Measurements from ENCODE around the gene TASOR. TPM values are rescaled to one million over a fixed set of nuclear protein-coding genes. Genes with fewer than 3 reads are reported as not detected.
"Not testable (repeated sequence)": the region's sequence is repeated elsewhere in the genome, so short reads cannot be mapped to it uniquely, and the experiment has no call there.

TASOR gene
- total RNA-seq, 4 donors from 2014 or later, result 59.2 to 204 (median 85.2) TPM

DNA sequence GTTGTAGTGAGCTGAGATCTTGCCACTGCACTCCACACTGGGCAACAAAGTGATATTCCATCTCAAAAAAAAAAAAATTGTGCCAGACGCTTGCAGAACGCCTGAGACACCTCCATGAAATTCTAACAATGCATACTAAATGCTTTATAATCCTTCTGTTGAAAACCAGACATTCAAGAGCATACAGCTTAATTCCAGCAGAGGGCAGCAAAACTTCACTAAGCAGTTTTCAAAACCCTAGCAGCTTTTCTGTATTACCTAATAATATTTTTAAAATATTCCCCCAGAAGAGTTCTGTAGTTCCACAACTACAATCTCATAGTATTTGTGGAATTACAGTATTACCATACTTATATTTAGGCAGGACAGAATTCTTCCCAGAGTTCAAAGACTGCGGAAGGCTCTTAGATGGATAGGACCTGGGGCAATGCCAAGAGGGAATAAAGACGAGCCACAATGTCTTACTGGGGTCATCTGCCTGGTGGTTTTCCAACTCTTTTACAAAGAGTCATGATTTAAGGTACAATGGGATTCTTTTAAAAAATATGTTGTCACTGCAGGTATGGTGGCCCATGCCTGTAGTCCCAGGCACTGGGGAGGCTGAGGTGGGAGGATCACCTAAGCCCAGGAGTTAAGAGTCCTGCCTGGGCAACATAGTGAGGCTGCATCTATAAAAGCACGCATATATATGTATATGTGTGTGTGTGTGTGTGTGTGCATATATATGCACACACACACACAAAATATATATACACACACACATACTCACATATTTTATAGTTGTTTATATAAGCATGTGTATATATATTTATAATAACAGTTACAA lies 19.6 kb upstream of the TASOR start:
- Histone ChIP-seq H3K9me3 (no peaks in the 10 kb centered on the region), H3K36me3 (no peaks in the 10 kb centered on the region), H3K27me3 (no peaks in the 10 kb centered on the region), H3K4me1 (no peaks in the 10 kb centered on the region), H3K4me3 (no peak overlapping the region), H3K27ac (peak overlapping the region in 1 of 2 donors; percentile 2)
- intact Hi-C loops (cut with DNase I; ENCODE audit: low total_unique reads), result loop anchor here (5.0 kb wide), 2 partner anchors 100 to 285 kb away; partner anchors contain the start of gene ARHGEF3
- no peak for TF ChIP-seq POLR2A (IDR thresholded peaks at IDR 0.05)
- TF ChIP-seq, protein P1, sequence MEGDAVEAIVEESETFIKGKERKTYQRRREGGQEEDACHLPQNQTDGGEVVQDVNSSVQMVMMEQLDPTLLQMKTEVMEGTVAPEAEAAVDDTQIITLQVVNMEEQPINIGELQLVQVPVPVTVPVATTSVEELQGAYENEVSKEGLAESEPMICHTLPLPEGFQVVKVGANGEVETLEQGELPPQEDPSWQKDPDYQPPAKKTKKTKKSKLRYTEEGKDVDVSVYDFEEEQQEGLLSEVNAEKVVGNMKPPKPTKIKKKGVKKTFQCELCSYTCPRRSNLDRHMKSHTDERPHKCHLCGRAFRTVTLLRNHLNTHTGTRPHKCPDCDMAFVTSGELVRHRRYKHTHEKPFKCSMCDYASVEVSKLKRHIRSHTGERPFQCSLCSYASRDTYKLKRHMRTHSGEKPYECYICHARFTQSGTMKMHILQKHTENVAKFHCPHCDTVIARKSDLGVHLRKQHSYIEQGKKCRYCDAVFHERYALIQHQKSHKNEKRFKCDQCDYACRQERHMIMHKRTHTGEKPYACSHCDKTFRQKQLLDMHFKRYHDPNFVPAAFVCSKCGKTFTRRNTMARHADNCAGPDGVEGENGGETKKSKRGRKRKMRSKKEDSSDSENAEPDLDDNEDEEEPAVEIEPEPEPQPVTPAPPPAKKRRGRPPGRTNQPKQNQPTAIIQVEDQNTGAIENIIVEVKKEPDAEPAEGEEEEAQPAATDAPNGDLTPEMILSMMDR (IDR thresholded peaks at IDR 0.05), result peak; percentile 86 to 96 (median 89)
- peak in 1 of 2 donors; percentile 68 for DNase-seq

DNA sequence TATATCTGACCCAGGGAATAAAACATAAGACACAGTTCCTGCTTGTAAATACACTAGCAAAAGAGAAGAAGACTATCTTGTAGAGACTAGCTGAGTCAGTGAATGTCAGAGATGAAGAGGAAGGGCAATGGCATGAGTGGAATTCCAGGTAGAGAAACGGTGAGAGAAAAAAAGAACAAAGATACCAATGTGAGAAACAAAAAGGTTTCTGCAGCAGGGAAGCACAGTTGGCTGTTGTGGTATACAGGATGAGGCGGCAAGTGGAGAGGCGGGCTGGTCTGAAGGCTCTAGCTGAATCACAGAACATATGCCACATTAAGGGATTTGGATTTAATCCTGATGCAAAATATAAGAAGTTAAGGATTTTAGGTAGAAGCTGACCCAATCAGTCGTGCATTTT lies 17.1 kb upstream of the TASOR start:
- Histone ChIP-seq H3K9me3 (no peaks in the 10 kb centered on the region), H3K27me3 (no peaks in the 10 kb centered on the region), H3K27ac (no peak overlapping the region), H3K4me1 (no peaks in the 10 kb centered on the region), H3K4me3 (no peak overlapping the region), H3K36me3 (no peaks in the 10 kb centered on the region)
- no peak for TF ChIP-seq POLR2A (IDR thresholded peaks at IDR 0.05)
- TF ChIP-seq, protein P1 (IDR thresholded peaks at IDR 0.05), result no peak
- intact Hi-C loops (cut with DNase I; ENCODE audit: low total_unique reads), result loop anchor here (5.0 kb wide), 2 partner anchors 102 to 287 kb away; partner anchors contain the start of gene ARHGEF3
- DNase-seq, result no peak

DNA sequence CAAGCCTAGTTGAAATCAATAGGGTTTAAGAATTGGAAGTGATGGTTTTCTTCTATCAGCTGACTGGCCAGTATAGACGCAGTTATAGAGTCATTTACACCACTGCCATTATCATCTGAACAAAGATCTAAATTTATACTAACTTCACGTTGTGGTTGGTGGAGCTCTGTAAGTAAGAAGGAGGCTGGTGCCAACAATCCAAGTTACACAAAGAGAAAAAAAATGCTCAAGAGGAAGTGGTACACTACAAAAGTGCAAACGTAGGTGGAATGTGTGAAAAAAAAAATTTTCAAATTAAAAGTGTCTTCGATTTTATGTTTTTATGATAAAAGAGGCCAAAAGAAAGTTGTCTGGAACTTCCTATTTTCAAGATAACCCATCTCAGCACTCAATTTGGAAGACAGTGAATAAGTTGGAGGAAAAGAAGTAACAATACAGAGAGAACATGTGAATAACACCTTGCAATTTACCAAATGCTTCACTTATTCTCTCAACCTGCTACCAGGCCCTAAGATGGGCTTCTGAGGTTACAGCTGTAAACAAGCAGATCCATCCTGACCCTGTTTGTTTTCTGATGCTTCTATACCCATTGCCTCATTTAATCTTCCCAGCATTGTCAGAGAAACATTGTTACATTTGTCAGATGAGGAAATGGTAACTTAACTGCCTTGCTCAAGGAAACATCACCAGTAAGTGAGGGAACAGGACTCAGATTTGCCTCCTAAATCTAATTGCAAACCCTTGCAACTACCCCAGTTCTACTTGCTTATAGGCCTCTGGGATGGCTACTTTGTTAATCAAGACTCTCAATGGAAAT lies 12.0 kb upstream of the TASOR start:
- Histone ChIP-seq H3K27ac (no peak overlapping the region), H3K4me1 (no peaks in the 10 kb centered on the region), H3K9me3 (no peaks in the 10 kb centered on the region), H3K36me3 (no peaks in the 10 kb centered on the region), H3K27me3 (no peaks in the 10 kb centered on the region), H3K4me3 (no peak overlapping the region)
- no peak for DNase-seq
- TF ChIP-seq, protein P1 (IDR thresholded peaks at IDR 0.05), result no peak
- TF ChIP-seq POLR2A (IDR thresholded peaks at IDR 0.05), result no peak
- intact Hi-C loops (cut with DNase I; ENCODE audit: low total_unique reads), result no loop called here

DNA sequence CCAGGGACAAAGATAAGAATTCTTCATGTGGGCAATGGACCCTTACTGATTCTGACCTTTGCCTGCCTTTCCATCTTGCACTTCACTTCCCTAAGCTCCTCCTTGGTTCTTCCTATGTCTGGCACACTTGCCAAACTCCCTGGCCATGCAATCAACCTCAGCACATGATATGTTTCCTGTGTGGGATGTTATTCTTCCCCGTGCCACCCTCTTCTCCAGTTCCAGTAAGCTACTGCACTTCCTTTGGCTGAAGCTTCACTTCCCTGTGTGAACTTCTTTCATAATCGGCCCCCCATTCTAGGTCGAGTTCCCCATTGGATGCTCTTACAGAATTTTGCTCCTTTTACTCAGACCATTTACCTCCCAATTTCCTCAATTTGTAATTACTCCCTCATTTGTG lies 10.7 kb upstream of the TASOR start:
- no peaks in the 10 kb centered on the region for H3K4me1 ChIP-seq
- DNase-seq, result no peak
- TF ChIP-seq, protein P1 (IDR thresholded peaks at IDR 0.05), result no peak
- TF ChIP-seq POLR2A (IDR thresholded peaks at IDR 0.05), result no peak
- no peaks in the 10 kb centered on the region for H3K9me3 ChIP-seq
- intact Hi-C loops (cut with DNase I; ENCODE audit: low total_unique reads), result no loop called here
- no peak overlapping the region for H3K4me3 ChIP-seq
- no peak overlapping the region for H3K27ac ChIP-seq
- H3K27me3 ChIP-seq, result no peaks in the 10 kb centered on the region
- H3K36me3 ChIP-seq, result no peaks in the 10 kb centered on the region

DNA sequence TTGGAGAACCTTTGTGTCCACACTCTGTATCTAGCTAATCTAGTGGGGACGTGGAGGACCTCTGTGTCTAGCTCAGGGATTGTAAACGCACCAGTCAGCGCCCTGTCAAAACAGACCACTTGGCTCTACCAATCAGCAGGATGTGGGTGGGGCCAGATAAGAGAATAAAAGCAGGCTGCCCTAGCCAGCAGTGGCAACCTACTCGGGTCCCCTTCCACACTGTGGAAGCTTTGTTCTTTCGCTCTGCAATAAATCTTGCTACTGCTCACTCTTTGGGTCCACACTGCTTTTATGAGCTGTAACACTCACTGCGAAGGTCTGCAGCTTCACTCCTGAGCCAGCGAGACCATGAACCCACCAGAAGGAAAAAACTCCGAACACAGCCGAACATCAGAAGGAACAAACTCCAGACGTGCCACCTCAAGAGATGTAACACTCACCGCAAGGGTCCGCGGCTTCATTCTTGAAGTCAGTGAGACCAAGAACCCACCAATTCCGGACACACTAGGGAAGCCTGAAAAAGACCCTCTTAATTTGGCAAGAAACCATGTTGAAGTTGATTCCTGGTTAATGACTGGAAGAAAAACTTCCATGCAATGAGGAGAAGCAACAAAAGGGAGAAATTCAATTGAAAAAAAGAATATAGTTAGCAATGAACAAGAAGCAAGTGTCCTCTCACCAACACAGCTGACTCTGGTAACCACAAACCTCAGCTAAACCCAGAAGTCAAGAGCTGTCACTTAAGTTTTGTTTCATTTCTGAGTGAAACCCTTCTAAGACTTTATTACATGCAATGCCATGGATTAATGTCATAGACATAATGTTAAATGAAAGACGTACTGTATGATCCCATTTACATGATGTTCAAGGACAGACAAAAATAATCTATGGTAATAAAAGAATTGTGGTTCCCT lies 9.7 kb upstream of the TASOR start:
- H3K4me3 ChIP-seq; H3K27ac ChIP-seq; DNase-seq; H3K27me3 ChIP-seq; H3K36me3 ChIP-seq; intact Hi-C loops (cut with DNase I; ENCODE audit: low total_unique reads); H3K4me1 ChIP-seq; H3K9me3 ChIP-seq: not testable (repeated sequence)

DNA sequence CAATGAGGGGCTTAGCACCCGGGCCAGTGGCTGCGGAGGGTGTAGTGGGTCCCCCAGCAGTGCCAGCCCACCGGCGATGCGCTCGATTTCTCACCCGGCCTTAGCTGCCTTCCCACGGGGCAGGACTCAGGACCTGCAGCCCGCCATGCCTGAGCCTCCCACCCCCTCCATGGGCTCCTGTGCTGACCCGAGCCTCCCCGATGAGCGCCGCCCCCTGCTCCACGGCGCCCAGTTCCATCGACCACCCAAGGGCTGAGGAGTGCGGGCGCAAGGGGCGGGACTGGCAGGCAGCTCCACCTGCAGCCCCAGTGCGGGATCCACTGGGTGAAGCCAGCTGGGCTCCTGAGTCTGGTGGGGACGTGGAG lies 8.9 kb upstream of the TASOR start:
- H3K27me3 ChIP-seq; H3K4me3 ChIP-seq; H3K36me3 ChIP-seq; DNase-seq; H3K27ac ChIP-seq; H3K9me3 ChIP-seq; intact Hi-C loops (cut with DNase I; ENCODE audit: low total_unique reads); H3K4me1 ChIP-seq: not testable (repeated sequence)
